HG02870 (cell line): ENCODE measurements around the gene GDPD5.

Experiments
- ATAC-seq: cut with Tn5 transposase; IDR thresholded peaks from one replicate; pipeline ENCODE4 v1.9.1; 2021; ENCODE audit warnings: mild to moderate bottlenecking, moderate library complexity; ENCODE audit not compliant: unreplicated experiment

GDPD5 gene

DNA sequence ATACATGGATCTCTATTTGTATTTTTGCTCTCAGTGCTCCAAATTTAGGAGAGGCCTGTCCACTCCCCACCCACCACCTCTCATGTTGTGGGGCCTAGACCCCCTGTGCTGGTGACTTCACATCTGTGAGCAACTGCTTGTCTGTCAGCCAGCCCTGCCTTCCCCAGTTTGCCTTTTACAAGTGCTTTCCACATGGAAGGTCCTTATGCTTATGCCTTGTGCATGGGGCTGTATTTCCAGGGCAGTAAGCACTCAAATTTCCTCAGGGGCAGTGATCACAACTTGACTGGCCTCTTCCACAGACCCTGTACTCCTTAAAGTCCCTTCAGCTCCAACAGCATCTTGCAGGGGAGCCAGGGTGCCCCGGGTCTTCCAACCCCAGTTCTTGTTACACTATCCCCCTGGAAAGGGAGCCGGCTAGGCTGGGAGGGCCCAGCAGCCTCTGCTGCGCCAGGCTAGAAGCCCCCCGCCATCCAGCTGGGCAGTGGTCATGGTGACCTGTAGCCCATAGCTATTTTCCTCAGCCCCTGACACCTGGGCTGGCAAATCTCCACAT is 29.9 kb downstream of the GDPD5 start:
- no peak for ATAC-seq

DNA sequence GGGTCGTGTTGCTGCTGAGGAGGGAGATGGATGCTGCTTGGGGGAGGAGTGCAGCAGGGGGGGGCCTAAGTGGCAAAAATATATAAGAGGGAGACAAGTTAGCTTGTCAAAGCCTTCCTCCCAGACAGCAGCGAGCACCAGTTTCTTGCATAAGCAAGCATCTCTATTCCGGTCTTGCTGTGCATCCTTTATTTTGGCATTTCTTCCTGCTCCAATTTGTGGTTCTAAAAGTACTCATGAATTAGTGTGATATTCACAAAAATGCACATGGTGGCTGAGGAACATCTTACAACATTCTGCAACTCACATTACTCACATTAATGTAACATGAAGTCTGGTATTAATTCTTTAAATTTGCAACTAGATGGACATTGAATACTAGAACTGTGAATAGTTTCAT is 32.1 kb downstream of the GDPD5 start:
- no peak for ATAC-seq

DNA sequence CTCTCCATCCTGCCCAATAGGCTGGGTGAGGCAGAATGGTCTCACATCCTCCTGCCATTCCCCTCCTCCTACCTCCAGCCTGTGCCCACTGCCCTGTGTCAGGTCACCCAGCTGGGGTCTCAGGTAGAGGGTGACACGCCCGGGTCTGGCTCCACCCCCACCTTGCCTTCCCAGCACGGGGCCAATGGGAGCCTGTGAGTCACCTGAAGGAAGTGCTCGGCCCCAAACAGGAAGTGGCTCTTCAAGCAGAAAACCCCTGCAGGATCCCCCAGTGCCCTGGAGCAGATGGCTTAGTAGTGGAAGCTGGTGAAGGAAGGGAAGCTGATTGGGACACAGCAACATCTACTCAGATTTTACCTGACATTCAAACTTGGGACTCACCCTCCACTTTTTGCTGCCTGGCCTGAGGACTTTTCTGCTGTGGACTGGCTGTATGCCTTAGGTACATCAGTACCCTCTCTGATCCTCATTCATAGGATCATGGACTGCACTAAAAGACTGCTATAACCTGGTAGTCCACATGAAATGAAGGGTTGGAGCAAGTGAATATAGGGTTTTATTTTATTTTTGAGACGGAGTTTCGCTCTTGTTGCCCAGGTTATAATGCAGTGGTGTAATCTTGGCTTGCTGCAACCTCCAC is 33.4 kb downstream of the GDPD5 start:
- no peak for ATAC-seq

GRCh38 chr11:75491465-75491864 is 34.3 kb downstream of the GDPD5 start:
- ATAC-seq = no peak

GRCh38 chr11:75490221-75491181 is 35.2 kb downstream of the GDPD5 start:
- ATAC-seq = no peak

GRCh38 chr11:75487365-75487764 is 38.4 kb downstream of the GDPD5 start:
- ATAC-seq = no peak

DNA sequence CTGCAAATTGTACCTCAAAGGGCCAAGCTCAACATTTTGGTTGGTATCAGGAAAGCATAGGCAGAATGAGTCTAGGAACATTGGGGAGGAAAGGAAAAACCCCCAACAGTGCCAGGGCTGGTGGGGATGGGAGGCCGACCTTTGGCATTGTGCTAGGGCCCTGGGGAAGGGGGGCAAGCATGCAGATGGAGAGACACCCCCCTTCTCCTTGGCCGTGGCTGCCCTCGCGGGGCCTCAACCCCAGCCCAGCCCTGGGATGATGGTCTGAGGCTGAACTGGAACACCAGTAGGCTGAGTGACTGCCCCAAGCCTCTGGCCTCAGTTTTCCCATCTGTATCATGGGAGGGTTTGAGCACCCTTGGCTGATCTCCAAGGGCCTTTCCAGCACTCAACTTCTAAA is 40.0 kb downstream of the GDPD5 start:
- ATAC-seq = no peak

- ATAC-seq = no peak
These were observed 42.7 kb downstream of the GDPD5 start for GRCh38 chr11:75482931-75483469.

DNA sequence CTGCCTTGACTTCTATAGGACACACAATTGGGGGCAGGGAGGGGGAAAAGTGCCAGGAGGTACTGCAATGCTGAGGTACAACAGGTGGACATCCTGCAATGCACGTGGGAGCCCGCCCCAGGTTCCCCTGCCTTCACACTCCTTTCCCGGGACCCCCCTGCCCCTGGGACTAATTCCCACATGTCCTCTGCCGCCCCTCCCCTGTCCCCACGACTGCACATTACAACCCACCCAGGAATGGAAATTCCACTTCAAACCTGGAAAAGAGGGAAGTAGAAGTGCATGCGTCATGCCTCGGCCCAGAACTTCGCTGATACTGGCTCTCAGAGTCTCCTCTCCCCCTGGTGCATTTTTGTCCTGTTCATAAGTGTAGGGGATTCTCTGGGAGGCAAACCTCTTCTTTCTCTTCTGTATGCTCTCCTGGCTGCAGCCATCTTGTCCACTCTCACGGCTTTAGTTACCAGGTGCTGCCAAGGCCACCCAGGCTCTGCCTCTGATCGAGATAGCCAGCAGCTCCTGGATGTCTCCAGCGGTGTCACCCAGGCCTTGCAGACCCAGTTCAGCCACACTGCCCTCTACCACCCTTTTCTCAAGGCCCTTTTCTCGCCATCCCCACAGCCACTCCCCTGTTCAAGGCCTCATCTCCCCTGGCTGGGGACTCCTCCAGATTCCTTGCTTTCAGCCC is 43.7 kb downstream of the GDPD5 start:
- no peak for ATAC-seq

GRCh38 chr11:75481223-75481921 is 44.4 kb downstream of the GDPD5 start:
- no peak for ATAC-seq

GRCh38 chr11:75480185-75481175 is 45.3 kb downstream of the GDPD5 start:
- ATAC-seq = no peak

DNA sequence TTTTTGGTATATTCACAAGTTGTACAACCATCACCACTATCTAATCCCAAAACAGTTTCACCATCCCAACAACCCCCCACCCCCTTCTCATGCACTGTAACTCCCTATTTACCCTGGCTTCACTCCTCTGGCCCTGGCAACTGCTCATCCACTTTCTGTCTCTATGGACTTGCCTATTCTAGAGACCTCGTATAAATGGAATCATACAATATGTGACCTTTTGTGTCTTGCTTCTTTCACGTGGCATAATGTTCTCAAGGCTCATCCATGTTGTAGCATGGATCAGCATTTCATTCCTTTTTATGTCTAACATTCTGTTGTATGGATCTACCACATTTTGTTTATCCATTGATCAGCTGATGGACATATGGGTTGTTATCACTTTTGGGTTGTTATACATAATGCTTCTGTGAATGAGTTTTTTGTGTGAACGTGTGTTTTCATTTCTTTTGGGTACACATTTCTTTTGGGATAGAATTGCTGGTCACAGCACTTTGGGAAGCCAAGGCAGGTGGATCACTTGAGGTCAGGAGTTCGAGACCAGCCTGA is 46.1 kb downstream of the GDPD5 start:
- ATAC-seq = no peak

DNA sequence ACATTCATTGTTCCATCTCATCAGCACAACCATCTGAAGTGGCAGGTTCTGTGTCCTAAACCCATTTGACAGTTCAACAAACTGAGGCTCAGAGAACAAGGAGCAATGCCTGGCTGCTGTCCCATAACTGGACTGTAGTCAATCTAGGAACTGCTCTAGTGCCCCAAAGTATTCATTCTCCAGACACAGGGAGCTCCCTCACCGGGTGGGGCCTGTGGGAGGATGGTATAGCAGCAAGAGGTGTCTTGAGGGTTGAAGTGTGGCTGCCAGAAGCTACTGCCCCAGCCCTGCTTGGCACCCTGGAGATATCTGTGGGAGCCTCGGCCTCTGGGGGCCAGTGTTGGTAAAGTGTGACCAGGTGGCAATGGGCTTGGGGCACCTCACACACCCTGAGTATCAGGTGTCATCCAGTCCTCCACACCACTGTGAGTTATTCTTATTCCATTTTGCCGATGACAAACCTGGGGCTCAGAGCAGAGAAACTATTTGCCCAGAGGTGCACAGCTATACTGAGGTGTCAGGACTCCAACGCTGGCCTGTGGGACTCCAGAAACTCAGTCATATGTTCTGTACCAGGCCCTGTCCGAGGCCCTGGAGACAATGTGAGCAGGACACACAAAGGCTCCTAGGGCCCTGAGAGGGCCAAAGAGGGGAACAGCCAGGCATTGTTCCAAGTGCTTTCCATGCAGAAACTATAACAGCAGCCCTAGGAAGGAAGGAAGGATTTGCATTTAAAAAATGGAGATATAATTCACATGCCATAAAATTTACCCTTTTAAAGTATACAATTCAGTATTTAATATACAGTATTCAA is 46.8 kb downstream of the GDPD5 start:
- no peak for ATAC-seq

GRCh38 chr11:75477614-75477935 is 48.2 kb downstream of the GDPD5 start:
- no peak for ATAC-seq

- ATAC-seq = no peak
These were observed 48.8 kb downstream of the GDPD5 start for GRCh38 chr11:75476739-75477613.

DNA sequence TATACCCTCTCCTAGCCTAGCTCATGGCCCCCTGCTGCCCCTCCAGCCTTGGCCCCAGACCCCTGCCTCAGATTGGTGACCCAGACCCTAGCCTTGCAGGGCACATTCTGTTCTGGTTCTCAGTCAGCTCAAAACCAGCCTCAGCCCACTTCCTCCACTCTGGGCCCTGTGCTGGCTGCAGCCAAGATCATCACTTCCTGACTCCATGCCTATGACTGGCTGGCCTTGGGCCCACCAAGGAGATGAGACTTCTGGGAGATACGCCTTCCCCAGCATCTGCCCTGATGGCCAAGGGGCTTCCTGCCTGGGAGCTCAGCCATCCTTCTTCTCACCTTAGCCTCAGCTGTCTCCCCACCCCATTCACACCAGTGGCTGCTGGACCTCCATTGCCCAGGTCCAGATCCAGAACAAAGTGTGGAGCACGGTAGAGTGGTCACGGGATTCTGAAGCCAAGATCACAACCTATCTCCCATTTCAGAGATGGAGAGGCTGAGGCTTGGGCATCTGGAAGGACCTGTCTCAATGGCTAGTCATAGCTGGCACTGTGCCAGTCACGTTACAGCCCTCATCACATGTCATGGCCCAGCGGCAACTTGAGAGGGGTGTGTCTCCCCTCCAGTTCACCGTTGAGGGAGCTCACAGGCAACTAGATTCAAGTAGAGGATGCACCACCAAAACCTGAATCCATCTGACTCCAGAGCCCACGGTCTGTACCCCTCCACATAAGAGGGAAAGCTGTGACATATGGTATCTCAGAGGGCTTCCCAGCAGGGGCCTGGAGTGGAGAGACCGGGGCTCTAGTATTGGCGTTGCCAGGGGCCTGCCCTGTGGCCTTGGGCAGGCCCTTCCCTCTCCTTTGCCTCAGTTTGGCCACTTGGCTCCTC is 49.7 kb downstream of the GDPD5 start:
- no peak for ATAC-seq
